H1 (cell line): Measurements from ENCODE around the gene C17orf114.

Experiments
- CREB1 ChIP-seq: IDR thresholded peaks from 2 replicates; pipeline ENCODE4 v1.6.1; 2012; ENCODE audit warnings: inconsistent platforms
- JUND ChIP-seq: IDR thresholded peaks from 2 replicates; pipeline ENCODE4 v1.6.1; 2011; ENCODE audit warnings: mild to moderate bottlenecking, improper control_type of control experiment, low read length
- RBBP5 ChIP-seq: IDR thresholded peaks from 2 replicates; pipeline ENCODE4 v1.7.1; 2012; ENCODE audit warnings: low read depth, mild to moderate bottlenecking, inconsistent platforms, low read length, moderate library complexity, borderline replicate concordance
- YY1 ChIP-seq: IDR thresholded peaks from 2 replicates; pipeline ENCODE4 v1.6.1; 2011; ENCODE audit warnings: low read depth, mild to moderate bottlenecking, low read length
- ZNF274 ChIP-seq: IDR thresholded peaks from 2 replicates; pipeline ENCODE4 v1.7.0; 2012; ENCODE audit warnings: low read length, borderline replicate concordance; ENCODE audit errors: extremely low read depth

C17orf114 gene

DNA sequence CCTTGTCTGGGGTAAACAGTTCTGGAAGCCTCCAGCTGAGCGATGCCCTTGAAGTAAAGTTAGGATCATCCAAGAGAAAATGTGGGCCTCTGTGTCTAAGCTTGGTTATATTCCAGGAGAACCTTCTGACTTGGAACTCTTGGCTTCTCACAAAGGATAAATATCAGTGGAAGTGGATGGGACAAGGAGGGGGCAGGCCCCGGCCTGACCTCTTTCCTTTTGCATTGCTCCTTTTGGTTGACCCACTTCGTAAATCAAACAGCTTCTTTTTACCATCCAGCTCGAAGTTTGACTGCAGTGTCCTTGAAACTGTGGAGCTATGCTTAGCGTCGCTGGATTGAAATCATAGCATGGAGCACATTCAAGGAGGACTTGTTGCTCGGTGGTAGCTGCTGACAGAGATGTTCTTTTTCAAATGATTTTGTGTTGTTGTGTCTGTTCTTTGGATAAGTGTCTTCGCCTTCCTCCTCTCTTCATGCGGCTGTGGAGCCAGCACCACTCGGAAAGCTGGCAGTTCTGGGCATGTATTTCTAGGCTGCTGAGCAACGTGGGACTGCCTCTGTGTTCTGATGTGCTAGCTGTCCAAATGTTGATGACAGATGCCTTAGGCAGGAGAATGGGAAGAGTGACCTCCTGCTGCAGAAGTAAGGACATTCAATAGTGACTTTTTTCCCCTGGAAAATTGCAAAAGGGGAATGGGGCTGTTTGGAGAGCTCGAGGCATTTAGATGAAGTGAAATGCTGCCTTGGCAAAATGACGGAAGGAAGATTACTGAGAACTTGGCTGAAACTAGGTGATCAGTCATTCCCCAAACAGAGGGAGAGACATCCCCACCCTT is 35.6 kb upstream of the C17orf114 start (continued):
- no peak for TF ChIP-seq JUND
- TF ChIP-seq CREB1: no peak
- no peak for TF ChIP-seq YY1
- TF ChIP-seq RBBP5: no peak
- TF ChIP-seq ZNF274: no peak
